Astrocyte of the cerebellum (primary cell): ENCODE results near the gene SRSF4.
"Not testable (repeated sequence)": the region's sequence is repeated elsewhere in the genome, so short reads cannot be mapped to it uniquely, and the experiment has no call there.

Source experiments
- DNase-seq: peaks from one replicate; pipeline ENCODE4 v3.0.0-alpha.2; 2011; ENCODE audit warnings: low read depth
- H3K4me3 ChIP-seq: 2 replicates; pipeline ENCODE4 v1.5.1; 2011; ENCODE audit warnings: mild to moderate bottlenecking, low read depth, low read length, moderate library complexity
- in situ Hi-C: cut with HindIII; loops from 2 replicates; pipeline ENCODE4 v1.10.0; 2017; ENCODE audit warnings: low sequenced_read_pairs
- TF ChIP-seq, protein P1 (sequence below): IDR thresholded peaks from 2 replicates; pipeline ENCODE4 v1.5.1; 2012; ENCODE audit warnings: low read length, low read depth, moderate library complexity, mild to moderate bottlenecking; ENCODE audit errors: missing control alignments

Gene SRSF4

GRCh38 chr1:29223521-29223920 lies 41.8 kb upstream of the SRSF4 start:
- no peak overlapping the region for H3K4me3 ChIP-seq
- no peak for DNase-seq
- TF ChIP-seq, protein P1, sequence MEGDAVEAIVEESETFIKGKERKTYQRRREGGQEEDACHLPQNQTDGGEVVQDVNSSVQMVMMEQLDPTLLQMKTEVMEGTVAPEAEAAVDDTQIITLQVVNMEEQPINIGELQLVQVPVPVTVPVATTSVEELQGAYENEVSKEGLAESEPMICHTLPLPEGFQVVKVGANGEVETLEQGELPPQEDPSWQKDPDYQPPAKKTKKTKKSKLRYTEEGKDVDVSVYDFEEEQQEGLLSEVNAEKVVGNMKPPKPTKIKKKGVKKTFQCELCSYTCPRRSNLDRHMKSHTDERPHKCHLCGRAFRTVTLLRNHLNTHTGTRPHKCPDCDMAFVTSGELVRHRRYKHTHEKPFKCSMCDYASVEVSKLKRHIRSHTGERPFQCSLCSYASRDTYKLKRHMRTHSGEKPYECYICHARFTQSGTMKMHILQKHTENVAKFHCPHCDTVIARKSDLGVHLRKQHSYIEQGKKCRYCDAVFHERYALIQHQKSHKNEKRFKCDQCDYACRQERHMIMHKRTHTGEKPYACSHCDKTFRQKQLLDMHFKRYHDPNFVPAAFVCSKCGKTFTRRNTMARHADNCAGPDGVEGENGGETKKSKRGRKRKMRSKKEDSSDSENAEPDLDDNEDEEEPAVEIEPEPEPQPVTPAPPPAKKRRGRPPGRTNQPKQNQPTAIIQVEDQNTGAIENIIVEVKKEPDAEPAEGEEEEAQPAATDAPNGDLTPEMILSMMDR, result no peak
- in situ Hi-C loops, result no loop called here

DNA sequence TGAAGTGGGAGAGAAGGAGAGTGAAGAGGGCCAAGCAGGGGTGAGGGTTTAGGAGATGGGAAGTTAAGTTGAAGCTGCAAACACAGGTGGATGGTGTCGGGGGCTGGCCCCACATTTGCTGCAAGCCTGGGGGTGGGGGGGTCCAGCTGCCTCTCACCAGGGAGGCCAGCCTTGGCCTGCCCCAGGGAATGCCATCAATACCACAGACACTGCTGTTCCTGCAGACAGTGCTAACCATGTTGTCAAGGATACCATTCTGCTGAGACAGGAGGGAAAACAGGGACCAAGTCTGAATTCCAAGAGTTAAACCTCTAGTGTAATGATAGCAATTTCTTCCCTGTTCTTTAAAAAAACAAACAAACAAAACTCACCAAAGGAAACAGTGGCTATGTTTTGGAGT lies 41.0 kb upstream of the SRSF4 start:
- H3K4me3 ChIP-seq, result no peak overlapping the region
- no peak for DNase-seq
- in situ Hi-C loops, result no loop called here
- TF ChIP-seq, protein P1, result no peak

- H3K4me3 ChIP-seq, in situ Hi-C loops, DNase-seq: not testable (repeated sequence)
Measured at GRCh38 chr1:29222260-29222659, 40.6 kb upstream of the SRSF4 start.

DNA sequence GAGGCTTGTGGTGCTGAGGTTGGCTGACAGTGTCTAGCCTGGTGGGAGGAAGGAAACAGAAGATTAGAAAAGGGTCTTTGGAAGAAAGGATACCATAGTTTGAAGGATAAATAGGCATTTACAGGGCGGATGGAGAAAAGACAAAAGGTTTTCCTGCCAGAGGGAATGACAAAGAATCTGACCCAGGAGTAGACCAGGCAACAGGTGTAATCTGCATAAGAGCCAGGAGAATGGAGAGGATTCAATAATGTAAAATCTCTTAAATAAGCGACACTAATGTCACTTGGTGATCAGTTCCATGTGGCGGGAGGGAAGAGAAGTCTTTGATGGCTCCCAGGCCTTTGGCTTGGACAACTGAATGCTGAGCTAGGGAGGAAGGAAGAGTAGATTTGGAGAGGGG lies 39.6 kb upstream of the SRSF4 start:
- TF ChIP-seq, protein P1, result no peak
- DNase-seq, result no peak
- in situ Hi-C loops, result no loop called here
- no peak overlapping the region for H3K4me3 ChIP-seq

- DNase-seq, result no peak
Measured at GRCh38 chr1:29218223-29218622, 36.5 kb upstream of the SRSF4 start.

DNA sequence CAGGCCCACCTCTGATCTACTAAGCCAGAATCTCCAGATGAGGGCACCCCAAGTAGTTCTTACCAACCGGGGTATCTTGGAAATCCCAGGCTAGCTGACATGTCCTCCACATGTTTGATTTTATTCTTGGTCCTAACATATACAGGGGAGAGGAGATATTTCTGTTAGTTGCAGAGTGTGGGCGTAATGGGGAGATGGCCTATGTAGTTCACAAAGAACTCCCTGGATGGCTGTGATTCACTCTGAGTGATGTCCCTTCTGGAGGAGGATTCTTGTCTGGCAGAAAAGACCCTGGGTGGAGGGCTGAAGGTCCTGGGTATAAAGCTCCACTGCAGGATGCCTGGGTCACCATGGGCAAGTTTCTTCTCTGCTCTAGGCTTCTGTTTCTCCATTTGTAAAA lies 35.9 kb upstream of the SRSF4 start:
- in situ Hi-C loops, result no loop called here
- no peak for DNase-seq
- TF ChIP-seq, protein P1, result no peak

More at GRCh38 chr1:29218223-29218622, 36.5 kb upstream of the SRSF4 start:
- in situ Hi-C loops, result no loop called here
- H3K4me3 ChIP-seq, result no peak overlapping the region
- TF ChIP-seq, protein P1, result no peak

DNA sequence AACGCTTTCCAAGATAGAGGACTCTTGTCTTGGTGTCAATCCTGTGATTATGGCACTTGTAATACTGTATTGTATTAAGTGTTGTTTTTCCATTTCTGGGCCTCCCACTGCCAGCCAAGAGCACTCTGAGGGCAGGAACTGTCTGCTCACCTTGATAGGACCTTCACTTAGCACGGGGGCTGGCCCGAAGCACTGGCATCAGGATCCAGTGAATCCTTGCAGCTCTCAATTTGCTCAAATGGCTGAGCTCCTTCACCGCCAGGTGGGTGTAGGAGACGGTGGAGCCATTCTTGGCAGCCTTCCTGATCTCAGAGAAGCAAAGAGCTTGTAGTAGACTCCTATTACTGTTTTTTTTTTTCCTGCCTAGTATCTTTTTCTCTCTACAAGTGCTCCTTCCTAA lies 31.4 kb upstream of the SRSF4 start:
- H3K4me3 ChIP-seq, result no peak overlapping the region
- no peak for DNase-seq
- in situ Hi-C loops, result no loop called here
- TF ChIP-seq, protein P1, result no peak

More for the DNA sequence above, 35.9 kb upstream of the SRSF4 start:
- no peak overlapping the region for H3K4me3 ChIP-seq
